ENCODE measurements around the gene ZNF512B.
"Not testable (repeated sequence)": the region's sequence is repeated elsewhere in the genome, so short reads cannot be mapped to it uniquely, and the experiment has no call there.

The ZNF512B gene

DNA sequence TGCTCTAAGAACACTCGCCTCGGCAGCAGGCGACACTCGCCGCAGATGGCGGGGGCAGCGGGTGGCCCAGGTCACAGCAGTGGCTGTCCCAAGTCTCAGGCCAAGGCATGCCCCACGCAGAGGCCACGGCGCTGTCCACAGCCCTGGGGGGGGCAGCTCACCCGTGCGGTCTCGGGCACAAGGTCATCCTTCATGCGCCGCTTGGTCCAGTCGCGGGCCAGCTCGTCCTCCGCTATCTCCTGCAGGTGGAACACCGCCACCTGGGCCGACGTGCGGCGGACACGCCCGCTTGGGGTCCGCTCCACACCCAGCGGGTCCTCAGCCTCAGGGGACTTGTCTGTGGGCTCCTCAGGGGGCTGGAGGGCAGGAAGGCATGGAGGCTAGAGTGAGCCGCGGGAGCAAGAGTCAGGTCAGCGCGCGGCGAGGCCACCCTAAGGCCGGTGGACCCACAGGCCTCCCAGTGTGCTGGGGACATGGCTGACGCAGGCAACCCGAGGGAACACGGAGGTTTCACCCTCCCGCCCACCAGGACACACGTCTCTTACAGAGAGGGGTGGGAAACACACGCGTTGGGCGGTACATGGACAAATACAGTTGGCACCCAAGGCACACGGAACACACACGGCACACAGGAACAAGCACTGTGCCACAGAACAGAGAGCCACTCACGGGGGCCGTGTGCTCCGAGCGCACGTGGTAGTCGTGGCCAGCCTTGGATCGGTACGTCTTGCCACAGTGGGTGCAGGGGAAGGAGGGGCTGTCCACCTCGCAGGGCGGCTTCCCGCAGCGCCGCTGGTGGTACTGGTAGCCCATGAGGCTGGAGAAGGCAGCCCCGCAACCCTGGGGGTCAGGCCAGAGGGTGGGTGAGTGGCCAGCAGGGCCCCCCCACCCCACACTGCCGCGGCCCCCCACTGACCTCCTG is 7.0 kb downstream of the ZNF512B start:
- no peak for DNase-seq (ENCODE audit: low read depth in 2 of 2)

- DNase-seq (ENCODE audit: low read depth in 2 of 2): no peak
These were observed 7.9 kb downstream of the ZNF512B start for GRCh38 chr20:63961664-63962425.

DNA sequence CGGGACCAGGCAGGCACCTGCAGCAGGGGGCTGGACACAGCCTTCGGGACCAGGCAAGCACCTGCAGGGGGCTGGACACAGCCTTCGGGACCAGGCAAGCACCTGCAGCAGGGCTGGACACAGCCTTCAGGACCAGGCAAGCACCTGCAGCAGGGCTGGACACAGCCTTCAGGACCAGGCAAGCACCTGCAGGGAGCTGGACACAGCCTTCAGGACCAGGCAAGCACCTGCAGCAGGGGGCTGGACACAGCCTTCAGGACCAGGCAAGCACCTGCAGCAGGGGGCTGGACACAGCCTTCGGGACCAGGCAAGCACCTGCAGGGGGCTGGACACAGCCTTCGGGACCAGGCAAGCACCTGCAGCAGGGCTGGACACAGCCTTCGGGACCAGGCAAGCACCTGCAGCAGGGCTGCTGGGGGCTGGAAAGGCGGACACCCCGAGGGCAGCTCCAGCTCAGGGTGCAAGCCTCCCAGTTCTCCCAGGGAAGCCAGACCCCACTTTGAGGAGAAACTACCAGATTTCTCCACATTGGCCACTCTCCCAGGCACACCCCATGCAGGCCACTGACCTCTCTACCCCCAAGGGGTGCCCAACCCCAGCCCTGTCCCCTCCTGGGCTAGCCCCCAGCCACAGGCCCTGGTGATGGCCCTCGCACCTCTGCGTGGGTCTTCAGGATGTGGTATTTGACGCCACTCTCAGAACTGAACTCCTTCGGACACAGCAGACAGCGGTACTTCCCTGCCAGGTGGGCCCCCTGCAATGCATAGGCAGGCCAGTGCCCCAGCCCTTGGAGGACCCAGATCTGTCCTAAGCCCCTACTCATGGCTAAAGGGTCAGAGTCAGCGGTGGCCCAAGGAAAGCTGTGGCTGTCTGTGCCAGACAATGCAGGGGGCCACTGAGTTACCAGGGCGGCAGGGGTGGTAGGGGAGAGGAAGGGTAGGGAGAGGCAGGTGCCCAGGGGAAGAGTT is 8.8 kb downstream of the ZNF512B start:
- DNase-seq (ENCODE audit: low read depth in 2 of 2): not testable (repeated sequence)

- no peak for DNase-seq (ENCODE audit: low read depth in 2 of 2)
These were observed 10.0 kb downstream of the ZNF512B start for GRCh38 chr20:63959699-63960075.

DNA sequence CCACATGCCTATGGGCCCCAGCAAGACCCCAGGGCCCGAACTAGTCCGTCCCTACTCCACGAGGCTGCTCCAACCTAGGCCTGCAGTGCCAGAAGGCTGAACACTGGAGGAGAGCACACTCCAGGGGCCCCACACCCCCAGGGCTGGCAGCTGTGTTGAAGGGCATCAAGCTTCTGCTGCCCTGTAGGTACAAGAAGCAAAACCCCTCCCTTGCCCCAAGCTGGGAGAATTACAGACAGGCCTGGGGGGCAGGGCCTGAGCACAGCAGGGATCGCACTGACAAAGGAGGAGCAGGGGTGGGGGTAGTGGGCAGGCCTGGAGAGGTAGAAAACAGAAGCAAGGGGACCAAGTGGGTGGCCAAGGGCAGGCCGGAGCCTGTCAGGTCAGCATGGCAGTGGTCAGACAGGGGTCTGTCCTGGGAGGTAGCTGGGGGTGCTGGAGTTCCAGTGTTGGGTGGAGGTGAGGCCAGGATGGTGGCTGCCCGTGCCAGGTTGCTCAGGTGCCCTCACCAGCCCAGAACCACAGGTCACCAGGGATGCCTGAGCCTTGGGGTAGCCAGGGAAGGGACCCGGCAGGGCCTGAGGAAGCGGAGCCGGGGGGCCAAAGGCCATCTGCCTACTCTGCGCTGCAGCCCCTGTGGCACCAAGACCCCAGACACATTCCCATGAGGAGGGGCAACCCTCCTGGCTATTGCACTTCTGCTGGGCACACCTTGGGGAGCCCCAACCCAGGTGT is 10.6 kb downstream of the ZNF512B start:
- no peak for DNase-seq (ENCODE audit: low read depth in 2 of 2)

GRCh38 chr20:63958471-63958870 is 11.3 kb downstream of the ZNF512B start:
- DNase-seq (ENCODE audit: low read depth in 2 of 2): no peak

GRCh38 chr20:63957690-63958441 is 11.9 kb downstream of the ZNF512B start:
- no peak for DNase-seq (ENCODE audit: low read depth in 2 of 2)

- DNase-seq (ENCODE audit: low read depth in 2 of 2): peak; percentile 53 to 60
These were observed 12.6 kb downstream of the ZNF512B start for GRCh38 chr20:63957004-63957689.

DNA sequence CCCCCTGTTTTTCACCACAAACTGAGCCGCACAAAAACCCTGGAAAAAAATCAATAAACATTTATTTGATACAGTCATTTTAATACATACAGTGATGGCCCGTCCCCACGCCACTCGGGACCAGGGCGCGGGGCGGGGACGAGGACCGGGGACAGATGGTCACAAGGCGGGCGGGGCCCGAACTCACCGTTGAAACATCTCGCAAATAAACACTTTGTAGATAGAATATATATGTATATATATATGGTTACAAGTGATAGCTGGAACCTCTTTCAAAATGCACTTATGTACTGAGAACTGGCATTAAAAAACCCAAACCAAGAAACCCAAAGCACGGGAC is 13.1 kb downstream of the ZNF512B start:
- no peak for DNase-seq (ENCODE audit: low read depth in 2 of 2)

DNA sequence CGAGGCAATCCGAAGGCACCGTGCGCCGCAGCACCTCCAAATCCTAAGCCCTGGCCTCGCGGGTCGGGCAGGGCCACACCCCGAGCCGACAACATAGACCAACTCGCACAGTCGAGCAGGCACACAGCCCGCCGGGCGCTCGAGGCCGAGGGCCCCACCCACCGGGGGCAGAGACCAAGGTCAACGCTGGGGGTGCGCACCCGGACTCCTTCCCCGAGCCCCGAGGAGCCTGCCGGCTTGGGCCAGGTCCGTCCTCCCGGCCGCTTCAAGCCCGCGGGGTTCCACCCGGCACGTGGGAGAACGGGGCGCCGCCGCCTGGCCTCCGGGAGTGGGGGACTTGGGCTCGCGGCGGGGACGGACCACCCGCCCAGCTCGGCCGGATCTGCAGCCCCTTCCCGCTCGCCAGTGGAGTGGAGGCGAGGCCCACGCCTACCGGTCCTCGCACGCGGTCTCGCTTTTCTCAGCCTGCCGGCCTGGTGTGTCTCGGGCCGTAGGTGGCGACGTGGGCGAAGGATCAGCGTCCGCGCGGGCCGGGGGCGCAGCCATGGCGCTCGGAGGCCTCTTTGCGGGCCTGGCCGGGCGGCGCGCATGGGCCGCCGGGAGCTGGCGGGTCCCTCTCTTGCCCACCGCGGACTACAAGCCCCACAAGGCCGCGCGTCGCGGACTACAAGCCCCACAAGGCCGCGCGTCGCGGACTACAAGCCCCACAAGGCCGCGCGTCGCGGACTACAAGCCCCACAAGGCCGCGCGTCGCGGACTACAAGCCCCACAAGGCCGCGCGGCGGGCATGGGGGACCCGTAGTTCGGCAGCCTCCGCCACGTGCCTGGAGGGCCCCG is 13.7 kb downstream of the ZNF512B start, which contains the start of gene UCKL1:
Gene UCKL1 (minus strand): TSS at position 590 of the 837 bp plus-strand sequence. CDS start 44 bp downstream, at position 546.
- peak; percentile 80 to 83 for DNase-seq (ENCODE audit: low read depth in 2 of 2)

DNA sequence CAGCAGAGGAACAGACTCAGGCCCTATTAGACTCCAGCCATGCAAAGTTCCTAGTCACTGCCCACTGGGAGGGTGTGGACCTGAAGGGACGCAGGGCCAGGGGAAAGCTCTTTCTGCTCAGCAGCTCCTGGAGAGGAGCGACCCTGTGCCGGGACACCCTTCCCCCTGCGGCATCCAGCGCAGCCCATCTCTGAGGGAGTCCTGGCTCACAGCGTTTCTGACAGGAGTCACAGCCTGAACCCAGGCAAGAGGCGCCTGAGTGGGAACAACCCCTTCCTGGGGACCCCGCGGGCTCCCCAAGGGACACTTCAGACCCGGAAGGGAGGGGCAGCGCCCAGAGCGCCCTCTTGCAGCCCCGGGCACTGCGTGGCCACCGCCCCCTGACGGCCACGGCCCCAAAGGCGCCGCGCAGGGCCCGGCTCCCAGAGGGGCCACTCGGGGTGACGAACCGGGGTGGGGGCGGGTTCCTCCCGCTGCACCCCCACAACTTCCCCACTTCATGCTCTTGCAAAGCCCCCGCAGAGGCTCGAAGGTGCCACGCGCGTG is 14.4 kb downstream of the ZNF512B start:
- no peak for DNase-seq (ENCODE audit: low read depth in 2 of 2)

DNA sequence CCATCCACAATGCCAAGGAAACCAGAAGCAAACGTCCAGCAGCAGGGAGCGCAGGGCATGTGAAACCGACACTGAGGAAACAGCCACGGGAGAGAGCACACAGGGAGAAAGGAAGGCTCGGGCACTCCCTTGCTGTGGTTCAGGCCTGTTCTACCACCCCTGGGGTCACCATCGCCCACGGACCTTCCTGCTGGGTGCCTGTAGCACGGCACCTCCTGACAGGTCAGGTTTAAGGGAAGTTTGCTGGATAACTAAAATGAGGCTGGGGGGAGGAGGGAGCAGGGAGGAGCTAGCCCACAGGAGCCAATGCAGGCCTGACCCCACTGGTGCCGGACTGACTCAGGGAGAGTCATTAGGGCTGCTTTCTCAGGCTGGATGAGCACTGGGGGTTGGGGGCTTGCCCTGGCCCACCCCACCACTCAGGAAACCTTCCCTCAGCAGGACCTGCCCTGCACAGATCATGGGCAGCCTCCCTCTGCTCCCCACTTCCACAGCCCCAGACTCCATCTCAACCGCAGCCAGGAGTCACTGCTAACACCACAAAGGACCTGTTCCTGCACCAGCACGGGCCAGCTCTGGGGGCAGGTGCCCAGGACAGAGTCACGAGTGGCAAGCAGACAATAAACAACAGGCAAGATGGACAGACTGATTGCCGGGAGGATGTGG is 15.8 kb downstream of the ZNF512B start:
- no peak for DNase-seq (ENCODE audit: low read depth in 2 of 2)

- DNase-seq (ENCODE audit: low read depth in 2 of 2): no peak
These were observed 17.0 kb downstream of the ZNF512B start for GRCh38 chr20:63952769-63953168.

DNA sequence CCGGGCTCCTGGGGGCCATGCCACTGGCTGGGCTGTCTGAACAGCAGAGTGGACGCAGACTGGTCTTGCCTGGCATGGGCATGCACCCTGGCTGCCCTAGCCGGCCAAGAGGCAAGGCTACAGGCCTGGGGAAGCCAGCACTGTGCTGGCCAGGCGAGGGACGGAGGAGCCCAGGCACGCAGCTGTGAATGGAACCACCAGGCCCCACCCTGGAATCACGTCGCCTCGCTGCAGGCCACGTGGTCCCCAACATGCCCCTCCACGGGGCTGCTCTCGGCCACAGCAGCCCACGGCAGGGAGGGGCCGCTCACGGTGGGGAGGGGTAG is 17.6 kb downstream of the ZNF512B start:
- DNase-seq (ENCODE audit: low read depth in 2 of 2): no peak

GRCh38 chr20:63951398-63952209 is 18.1 kb downstream of the ZNF512B start:
- DNase-seq (ENCODE audit: low read depth in 2 of 2): no peak

- no peak for DNase-seq (ENCODE audit: low read depth in 2 of 2)
These were observed 18.9 kb downstream of the ZNF512B start for GRCh38 chr20:63950701-63951397.

All from stimulated activated CD8-positive, alpha-beta memory T cell treated with anti-CD3 and anti-CD28 coated beads, Interleukin-15, amount 100 ng/mL, for 48 hours (primary cell).